ENCODE results near the gene TTC32.
"Not testable (repeated sequence)": the region's sequence is repeated elsewhere in the genome, so short reads cannot be mapped to it uniquely, and the experiment has no call there.

TTC32 gene

DNA sequence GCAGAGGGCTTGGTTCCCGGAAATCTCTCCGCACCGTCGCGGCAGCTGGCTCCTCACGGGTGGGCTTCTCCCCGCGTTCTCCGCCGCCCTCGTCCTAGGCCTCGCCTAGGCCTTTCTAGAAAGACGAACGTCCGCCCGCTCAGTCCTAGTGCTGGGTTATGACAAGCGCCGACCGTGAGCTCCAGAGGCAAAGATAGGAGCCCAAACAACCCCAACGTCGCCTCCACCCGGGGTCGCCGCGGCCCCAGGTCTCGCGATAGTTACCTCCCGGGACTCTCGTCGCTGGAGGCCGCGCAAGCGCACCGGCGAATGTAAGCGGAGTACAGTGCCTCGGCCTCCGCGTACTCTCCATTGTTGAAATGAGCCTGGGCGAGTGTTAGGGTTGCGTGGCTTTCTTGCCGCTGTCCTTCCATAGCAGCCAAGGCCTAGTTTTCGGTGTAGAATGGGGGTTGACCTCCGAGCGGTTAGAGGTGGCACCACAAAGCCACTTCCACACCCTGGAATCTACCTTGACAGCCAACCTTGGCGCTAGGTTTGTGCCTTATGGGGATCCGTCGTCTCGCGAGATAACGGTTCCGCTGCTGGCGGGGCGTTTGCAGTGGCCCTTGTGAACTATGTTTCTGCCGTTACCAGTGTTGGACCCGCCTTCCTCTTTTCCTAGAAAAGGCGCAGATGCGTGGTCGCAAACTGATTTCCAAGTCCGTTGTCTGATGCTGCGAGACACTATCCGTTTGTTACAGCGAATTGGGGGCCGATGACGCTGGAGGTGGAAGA is at the start of gene TTC32:
Gene TTC32 (minus strand): TSS at position 542 of the 774 bp plus-strand sequence. CDS start 129 bp downstream, at position 413.
- peak; percentile 91 for DNase-seq (ENCODE audit: low spot score)

DNA sequence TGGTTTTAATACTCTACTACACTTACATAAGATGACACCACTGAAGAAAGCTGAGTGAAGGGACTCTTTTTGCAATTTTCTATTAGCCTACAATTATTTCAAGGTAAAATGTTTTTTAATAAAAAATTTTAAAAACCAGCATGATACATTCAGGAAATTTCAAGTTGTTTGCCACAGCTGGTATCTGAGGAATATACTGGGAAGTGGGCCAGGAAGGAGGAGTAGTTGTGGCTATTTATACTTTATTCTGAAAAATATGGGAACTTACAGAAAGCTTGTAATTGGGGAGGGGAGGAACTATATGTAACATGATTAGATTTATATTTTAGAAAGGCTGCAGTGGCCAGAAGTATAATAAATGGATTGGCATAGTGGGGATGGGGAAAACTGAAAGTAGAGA is 47.3 kb upstream of the TTC32 start:
- DNase-seq (ENCODE audit: low spot score), result no peak

- no peak for DNase-seq (ENCODE audit: low spot score)
Observed at GRCh38 chr2:19947184-19947940, 45.6 kb upstream of the TTC32 start.

DNA sequence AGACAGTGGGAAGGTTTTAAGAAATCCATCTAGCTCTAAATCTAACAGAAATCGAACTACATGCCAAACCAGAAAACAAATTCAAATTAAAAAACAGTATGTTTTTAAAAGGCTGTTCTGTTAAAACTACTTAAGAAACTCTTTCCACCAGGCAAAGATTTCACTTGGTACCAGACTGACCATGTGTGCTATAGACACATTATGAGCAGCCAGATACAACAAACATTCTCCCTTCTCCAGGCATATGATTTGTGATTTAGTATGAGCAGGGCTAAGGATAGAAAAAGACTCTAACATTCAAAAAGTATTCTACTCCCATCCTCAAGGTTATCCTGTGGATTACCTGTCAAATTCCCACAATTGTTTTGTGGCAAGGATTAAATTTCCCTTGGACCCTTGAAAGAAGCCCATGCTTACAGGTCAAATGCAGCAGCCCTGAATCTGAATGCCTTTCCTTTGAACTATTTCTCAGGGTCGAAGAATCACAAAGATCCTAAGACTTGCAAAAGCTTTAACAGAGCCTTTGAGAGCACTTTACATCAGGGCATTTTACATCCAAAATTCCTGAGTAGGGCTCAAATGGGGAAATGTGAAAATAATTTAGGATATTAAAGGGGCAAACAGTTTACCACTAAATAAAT is 42.5 kb upstream of the TTC32 start:
- no peak for DNase-seq (ENCODE audit: low spot score)

DNA sequence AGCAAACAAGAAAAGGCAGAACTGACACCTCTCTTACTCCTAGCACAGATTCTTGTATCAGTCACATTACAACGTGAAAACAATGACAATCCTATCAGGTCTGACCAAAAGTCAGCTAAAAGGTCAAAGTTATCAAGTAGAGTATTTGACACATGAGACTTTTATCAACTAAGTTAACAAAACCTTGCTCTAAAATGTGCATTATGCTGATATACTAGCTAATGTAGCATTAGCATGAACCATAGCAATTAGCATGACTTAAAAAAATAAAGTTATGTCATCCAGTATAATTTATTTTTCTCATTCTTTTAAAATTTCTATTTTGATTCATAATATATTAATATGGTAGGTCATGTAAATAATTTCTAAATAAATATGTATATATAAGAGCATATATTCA is 41.4 kb upstream of the TTC32 start:
- DNase-seq (ENCODE audit: low spot score), result no peak

GRCh38 chr2:19942199-19942598 is 40.4 kb upstream of the TTC32 start:
- DNase-seq (ENCODE audit: low spot score), result no peak

DNA sequence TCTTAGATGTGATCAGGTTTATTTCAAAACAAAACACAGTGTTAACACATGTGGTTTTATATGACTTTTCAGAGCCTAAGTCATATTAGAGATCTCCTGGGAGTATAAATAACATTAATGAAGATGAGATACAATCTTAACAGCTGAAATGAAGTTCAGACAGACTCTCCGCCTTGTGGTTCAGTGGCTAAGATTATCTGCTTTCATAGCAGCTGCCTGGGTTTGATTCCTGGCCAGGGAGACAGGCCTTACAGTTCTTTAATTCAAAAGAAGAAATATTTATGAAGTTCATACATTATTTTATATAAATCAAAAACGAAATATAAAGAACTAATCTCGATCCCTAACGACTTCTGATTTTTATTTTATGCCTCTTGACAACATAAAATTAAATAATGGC is 35.2 kb upstream of the TTC32 start:
- no peak for DNase-seq (ENCODE audit: low spot score)

DNA sequence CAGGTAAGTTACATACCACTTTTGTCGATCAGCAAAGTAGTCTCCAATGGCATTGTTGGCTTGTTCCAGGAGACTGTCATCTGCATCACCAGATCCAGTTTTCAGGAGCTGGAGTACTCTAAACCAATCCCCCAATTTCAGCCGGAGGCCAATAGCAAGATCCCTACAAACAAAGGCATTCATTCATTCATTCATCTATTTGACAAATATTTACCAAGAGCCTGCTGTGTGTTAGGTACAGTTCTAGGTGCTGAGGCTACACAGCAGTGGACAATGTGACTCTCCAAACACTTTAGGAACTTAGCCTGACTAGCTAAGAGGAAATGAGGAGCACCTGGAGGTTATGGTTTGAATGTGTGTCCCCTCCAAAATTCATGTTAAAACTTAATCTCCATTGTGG is 34.4 kb upstream of the TTC32 start:
- DNase-seq (ENCODE audit: low spot score), result no peak

DNA sequence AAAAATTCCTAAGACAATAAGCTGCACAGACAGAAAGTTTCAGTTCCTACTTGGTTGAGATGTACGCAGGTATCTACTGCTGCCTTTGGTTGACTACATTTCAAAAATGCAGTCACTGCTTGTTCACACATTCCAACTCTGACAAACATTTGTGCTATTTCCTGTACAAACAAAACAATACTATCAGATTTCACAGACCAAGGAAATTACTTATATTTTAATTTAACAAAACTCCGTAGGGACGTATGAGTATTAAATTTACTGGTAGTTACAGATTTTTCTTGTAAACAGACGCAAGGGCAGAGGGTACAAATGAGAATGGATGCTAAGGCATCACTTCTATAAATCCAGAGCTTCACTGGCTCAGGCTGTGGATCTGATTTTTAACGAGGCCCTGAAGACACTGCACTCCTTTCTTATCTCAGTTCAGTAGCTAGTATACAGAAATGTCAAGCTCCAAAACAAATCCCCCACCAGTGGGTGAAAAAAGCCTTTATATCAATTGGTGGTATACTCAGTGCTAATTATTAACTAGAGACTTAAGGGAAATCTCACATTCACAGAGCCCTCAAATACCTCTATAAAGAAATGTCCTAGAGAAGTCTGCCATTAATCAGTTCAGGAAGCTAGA is 31.7 kb upstream of the TTC32 start:
- DNase-seq (ENCODE audit: low spot score), result peak; percentile 8

DNA sequence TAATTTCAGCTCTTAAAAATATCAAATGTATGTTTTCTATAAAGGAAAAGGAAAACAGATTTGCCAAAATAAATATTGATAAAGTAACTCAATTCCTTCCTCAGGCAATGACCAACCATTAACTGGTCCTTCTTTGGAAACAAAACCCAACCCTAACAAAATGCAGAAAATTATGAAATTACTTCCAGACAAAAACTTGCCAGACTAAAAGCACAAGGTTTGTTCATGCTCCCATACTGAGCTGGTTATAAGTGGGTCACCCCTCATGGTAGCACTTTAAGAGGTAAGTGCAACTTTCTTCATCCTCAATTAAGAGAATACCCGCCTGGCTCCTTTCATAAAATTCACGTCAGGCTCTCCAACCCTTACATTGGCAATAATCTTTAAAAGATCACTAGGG is 31.1 kb upstream of the TTC32 start:
- no peak for DNase-seq (ENCODE audit: low spot score)

DNA sequence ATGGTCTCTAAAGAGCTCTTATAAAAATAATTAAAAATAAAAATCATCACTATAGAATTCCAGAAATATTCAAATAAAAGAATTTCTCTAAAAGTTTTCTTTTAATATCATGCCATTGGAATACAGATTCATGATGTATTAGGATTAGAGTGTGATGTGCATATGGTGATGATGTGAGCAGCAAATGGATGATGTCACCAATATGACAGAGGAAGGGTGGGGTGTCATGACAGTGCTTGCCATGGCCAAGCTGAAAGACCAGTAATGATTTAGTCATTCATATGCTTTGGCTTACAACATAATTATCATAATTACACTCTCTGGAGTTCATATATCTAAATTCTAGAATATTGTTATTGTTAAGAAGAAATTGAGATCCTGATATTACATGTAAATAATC is 27.4 kb upstream of the TTC32 start:
- no peak for DNase-seq (ENCODE audit: low spot score)

DNA sequence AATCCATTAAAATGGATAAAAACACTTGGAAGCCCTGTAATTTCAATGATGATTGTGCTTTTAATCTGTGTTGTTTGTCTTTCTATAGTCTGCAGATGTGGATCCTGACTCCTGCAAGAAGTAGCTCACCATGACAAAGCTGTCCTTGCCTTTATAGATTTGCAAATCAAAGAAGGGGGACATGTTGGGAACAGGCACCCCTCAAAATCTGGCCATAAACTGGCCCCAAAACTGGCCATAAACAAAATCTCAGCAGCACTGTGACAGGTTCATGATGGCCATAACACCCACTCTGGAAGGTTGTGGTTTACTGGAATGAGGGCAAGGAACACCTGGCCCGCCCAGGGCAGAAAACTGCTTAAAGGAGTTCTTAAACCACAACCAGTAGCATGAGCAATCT is 26.0 kb upstream of the TTC32 start:
- not testable (repeated sequence) for DNase-seq (ENCODE audit: low spot score)

GRCh38 chr2:19924526-19924925 is 22.7 kb upstream of the TTC32 start:
- not testable (repeated sequence) for DNase-seq (ENCODE audit: low spot score)

- not testable (repeated sequence) for DNase-seq (ENCODE audit: low spot score)
Observed at GRCh38 chr2:19922188-19922587, 20.4 kb upstream of the TTC32 start.

DNA sequence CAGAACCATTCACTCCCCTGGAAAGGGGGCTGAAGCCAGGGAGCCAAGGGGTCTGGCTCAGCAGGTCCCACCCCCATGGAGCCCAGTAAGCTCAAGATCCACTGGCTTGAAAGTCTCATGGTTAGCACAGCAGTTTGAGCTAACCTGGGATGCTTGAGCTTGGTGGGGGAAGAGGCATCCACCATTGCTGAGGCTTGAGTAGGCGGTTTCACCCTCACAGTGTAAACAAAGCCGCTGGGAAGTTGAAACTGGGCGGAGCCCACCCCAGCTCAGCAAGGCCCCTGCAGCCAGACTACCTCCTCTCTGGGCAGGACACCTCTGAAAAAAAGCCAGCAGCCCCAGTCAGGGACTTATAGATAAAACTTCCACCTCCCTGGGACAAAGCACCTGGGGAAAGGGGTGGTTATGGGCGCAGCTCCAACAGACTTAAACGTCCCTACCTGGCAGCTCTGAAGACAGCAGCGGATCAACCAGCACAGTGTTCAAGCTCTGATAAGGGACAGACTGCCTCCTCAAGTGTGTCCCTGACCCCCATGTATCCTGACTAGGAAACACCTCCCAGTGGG is 14.7 kb upstream of the TTC32 start:
- DNase-seq (ENCODE audit: low spot score), result no peak

- no peak for DNase-seq (ENCODE audit: low spot score)
Observed at GRCh38 chr2:19914266-19914975, 12.6 kb upstream of the TTC32 start.

DNA sequence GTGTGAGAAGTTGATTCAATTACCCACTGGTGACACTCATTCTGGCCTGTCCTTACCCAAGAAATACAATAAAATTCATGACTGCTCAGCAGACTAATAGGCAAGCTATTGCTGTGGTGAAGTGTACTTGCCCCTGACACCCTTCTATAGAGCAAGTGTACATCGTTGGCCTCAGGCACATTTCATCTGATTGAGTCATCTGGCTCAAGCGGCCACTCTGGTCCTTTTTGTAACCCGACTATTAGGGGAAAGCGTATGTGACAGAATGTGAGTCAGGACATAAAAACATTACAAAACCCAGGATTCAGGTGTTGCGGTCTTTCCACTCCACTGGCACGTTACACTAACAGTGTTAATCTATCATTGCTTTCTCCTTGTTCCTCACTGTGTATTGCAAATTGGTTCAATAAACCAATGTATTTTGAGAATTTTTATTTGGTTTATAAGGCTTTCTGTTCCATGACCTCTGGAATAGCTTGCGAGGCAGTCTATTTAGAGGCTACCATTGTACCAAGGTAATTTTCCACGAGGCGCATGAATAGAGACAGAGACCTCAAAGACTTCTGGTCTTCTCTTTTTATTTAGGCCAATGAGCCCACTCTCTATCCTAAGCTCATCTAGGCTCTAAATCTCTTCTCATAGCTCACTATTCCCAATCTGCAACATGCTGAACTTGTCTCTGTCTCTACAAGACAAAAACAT is 10.2 kb upstream of the TTC32 start:
- DNase-seq (ENCODE audit: low spot score), result peak; percentile 41

- DNase-seq (ENCODE audit: low spot score), result no peak
Observed at GRCh38 chr2:19902216-19902740, 495 bp upstream of the TTC32 start.

GRCh38 chr2:19900931-19901441 is 797 bp downstream of the TTC32 start:
- DNase-seq (ENCODE audit: low spot score), result no peak
